ES-I3 (cell line): ENCODE data around the gene CD55.

Experiments
- H3K36me3 ChIP-seq: 2 replicates; pipeline ENCODE4 v1.6.1; 2013; ENCODE audit warnings: mild to moderate bottlenecking, low read length, control low read depth, moderate library complexity; ENCODE audit not compliant: insufficient read depth
- H3K4me1 ChIP-seq: 2 replicates; pipeline ENCODE4 v1.6.1; 2013; ENCODE audit warnings: mild to moderate bottlenecking, control low read depth, low read length; ENCODE audit not compliant: insufficient read depth
- H3K9ac ChIP-seq: 2 replicates; pipeline ENCODE4 v1.6.1; 2013; ENCODE audit warnings: low read depth, mild to moderate bottlenecking, low read length, moderate library complexity
- H3K9me3 ChIP-seq: 2 replicates; pipeline ENCODE4 v1.6.1; 2013; ENCODE audit warnings: mild to moderate bottlenecking, low read length, moderate library complexity; ENCODE audit not compliant: control insufficient read depth, insufficient read depth

Gene CD55

DNA sequence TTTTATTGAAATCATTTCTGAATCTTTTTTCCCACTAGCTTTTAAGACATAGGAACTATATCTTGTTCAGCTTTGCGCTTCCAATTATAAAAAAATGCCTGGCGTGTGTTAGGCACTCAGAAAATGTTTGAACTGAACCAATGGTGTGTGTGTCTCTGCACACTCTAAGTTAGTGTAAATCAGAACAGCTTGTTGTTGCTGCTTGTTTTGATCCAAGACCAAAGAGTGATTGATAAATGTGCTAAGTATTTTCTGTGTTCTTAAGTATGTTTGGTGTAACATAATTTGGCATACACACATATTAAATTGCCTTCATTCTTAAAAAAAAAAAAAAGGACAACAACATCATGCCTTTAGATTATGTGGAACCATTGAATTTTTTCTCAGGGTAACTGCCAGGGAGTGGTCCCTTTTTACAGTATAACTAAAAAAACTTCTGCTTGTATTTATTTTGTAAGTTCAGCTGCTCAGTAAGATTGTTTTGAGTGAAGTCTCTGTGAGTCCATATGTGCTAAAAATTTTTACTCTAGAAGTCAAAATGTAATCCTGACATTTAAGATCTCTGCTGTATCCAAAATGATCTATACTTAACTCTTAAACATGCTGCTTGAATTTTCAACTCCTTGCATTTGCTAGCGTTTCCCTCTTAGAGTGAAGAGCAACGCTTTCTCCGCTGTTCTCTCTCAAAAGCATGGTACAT lies 8.7 kb downstream of the CD55 start:
- peaks cover 9% of the 10 kb centered on the region for H3K36me3 ChIP-seq
- H3K4me1 ChIP-seq, result no peaks in the 10 kb centered on the region
- H3K9me3 ChIP-seq, result no peaks in the 10 kb centered on the region
- H3K9ac ChIP-seq, result no peak overlapping the region

DNA sequence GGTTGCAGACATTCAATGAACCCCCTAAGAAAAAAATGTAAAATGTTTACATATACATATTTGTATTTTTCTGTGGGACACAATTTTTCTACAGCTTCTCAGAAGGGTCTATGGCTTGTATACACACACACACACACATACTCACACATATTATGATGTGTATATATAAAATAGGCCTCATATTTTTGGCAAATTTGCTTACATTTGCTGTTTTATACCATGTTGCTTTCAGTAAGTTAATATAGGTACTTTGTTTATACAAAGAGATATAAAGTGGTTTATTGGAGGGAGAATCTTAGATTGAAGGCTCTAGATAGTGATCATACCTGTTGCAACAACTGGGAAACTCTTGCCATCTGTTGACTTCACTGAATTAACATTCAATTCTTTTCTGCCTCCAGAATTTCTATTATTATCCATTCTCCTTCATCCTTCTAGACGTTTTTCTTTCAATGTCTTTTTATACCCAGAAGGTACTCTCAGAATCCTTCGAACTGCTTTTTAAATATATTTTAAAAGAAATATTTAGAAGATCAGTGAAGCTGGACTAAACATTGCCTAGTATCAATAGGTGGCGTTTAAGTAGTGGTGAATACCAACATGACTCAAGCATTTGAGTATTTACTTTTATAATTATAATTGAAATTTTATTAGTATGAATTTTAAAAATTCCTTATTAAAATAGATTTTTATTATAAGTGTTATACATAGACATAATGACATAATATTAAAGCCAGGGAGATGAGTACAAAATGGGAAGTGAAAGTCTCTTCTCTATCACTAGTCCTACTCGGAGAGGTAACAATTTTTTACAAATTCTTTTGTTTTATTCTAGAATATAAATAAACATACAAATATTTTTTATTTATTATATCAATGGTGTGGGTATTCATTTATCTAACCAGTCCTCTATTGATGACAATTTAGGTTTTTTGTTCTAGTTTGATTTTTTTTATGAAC lies 10.2 kb downstream of the CD55 start:
- H3K4me1 ChIP-seq, result no peaks in the 10 kb centered on the region
- H3K36me3 ChIP-seq, result peaks cover 8% of the 10 kb centered on the region
- no peaks in the 10 kb centered on the region for H3K9me3 ChIP-seq
- no peak overlapping the region for H3K9ac ChIP-seq

DNA sequence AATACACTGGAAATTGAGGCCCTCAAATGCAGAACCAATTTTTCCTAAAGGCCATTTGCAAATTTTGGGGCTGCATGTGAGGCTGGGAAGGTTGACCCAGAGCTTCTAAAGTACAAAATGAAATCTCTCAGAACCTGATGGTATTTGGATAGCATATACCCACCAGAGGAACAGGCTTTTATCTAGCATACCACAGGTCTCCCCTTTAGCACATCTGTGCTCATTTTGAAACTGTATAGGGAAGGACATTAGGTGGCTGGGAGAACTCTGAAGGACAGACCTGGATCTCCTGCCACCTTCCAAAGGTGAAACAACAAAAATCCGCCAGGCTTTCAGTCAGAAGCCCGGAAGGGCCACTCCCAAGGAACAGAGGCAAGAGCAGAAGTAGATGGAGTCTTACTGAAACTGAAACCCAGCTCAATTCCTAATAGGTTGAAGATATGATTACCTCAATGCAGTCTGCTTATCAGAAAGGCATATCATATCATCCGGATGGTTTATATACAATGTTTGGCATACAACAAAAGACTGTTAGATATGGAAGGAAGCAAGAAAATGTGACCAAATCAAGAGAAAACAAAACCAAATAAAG lies 11.6 kb downstream of the CD55 start:
- no peaks in the 10 kb centered on the region for H3K9me3 ChIP-seq
- peaks cover 3% of the 10 kb centered on the region; the same call in 1 of the 2 replicates for H3K36me3 ChIP-seq
- H3K4me1 ChIP-seq, result no peaks in the 10 kb centered on the region
- H3K9ac ChIP-seq, result no peak overlapping the region

DNA sequence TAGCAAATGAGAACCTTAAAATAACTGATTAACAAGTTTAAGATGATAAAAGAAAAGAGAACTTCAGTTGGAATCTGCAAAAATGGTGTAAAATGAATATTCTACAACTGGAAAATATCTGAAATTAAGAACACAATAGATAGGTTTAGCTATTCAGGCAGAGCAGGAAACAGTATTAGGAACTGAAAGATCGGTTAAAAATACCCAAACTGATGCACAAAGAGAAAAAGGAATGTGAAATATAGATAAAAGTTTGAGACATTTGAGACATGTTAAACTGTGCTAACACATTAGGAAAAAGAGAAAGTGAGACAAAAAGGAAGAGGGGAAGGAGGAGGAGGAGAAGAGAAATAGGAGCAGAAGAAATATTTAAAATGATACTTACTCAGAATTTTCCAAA lies 12.1 kb downstream of the CD55 start:
- Histone ChIP-seq H3K9me3 (no peaks in the 10 kb centered on the region), H3K36me3 (no peaks in the 10 kb centered on the region; the same call in 1 of the 2 replicates), H3K9ac (no peak overlapping the region), H3K4me1 (no peaks in the 10 kb centered on the region)

DNA sequence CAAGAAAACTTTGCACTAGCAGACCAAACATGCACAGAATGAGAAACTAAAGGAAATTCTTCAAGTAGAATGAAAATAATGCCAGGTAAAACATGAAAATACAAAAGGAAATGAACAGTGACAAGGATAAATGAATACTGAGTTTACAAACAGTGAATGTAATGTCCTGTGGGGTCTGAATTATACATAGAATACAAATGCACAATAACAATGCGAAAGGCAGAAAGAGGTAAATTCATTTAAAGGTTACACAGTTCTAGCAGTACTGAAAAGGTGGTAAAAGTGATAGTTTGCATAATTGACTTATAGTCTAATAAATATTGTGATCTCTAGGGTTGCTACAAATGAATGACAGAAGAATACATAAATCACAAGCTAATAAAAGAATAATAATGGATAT lies 12.9 kb downstream of the CD55 start:
- H3K9ac ChIP-seq, result no peak overlapping the region
- H3K36me3 ChIP-seq, result no peaks in the 10 kb centered on the region
- H3K4me1 ChIP-seq, result no peaks in the 10 kb centered on the region
- no peaks in the 10 kb centered on the region for H3K9me3 ChIP-seq

DNA sequence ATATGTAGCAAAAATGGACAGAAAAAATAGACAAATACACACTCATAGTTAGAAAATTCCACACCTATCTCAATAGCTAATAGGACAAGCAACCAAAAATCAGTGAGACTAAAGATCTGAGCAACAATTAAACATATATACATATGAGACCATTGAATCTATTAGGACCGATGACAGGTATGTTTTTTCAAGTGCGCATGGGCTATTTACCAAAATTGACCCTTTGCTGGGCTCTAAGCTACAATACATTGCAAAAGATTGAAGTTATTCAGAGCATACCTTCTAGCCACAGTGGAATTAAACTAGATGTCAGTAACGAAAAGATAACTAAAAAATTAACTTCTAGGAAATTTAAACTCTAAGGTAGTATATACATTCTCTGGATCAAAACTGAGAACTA lies 13.7 kb downstream of the CD55 start:
- no peaks in the 10 kb centered on the region for H3K9me3 ChIP-seq
- no peaks in the 10 kb centered on the region for H3K4me1 ChIP-seq
- no peaks in the 10 kb centered on the region for H3K36me3 ChIP-seq
- H3K9ac ChIP-seq, result no peak overlapping the region

DNA sequence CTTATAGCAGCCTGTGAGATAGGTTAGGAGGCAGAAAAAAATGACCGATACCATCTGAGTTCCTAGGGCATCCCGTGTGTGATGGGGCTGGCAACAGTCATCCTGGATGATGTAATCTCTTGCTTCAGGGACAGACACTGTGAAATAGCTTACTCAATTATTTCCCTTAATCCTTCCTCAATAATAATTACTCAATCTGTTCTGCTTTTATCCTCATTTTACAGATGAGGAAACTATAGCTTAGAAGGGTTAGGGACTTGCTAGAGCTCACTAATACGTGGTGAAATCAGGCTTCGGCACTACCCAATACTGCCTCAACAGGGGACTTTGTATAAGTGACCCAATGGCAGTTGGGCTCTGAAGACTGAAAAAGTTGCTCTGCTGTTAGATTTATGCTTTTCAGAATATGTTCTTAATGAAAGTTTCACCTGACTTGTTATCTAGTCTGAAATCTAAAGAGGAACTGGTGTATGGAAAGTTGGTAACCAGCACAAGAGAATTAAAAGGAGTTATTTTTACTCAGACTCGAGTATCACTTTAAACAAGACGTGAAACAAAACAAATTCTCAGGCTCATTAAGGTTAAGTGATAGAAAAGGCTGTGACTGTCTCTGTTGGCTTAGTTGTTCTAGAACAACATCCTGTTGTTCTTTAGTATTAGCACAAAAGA lies 14.4 kb downstream of the CD55 start:
- Histone ChIP-seq H3K4me1 (no peaks in the 10 kb centered on the region), H3K9me3 (no peaks in the 10 kb centered on the region), H3K9ac (no peak overlapping the region), H3K36me3 (no peaks in the 10 kb centered on the region)

DNA sequence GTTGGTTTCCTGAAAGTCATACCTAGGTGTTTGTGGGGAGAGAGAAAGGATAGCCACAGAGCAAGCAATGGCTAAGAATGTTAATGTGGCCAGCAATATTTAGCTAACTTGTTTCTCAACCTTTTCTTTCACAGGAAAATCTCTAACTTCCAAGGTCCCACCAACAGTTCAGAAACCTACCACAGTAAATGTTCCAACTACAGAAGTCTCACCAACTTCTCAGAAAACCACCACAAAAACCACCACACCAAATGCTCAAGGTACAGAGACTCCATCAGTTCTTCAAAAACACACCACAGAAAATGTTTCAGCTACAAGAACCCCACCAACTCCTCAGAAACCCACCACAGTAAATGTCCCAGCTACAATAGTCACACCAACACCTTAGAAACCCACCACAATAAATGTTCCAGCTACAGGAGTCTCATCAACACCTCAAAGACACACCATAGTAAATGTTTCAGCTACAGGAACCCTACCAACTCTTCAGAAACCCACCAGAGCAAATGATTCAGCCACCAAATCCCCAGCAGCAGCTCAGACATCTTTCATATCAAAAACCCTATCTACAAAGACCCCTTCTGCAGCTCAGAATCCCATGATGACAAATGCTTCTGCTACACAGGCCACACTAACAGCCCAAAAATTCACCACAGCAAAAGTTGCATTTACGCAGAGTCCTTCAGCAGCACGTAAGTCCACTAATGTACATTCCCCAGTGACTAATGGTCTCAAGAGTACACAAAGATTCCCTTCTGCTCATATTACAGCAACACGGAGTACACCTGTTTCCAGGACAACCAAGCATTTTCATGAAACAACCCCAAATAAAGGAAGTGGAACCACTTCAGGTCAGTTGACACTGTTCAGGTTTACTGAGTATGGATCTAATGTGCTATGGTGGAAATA lies 15.3 kb downstream of the CD55 start:
- Histone ChIP-seq H3K9me3 (no peaks in the 10 kb centered on the region), H3K4me1 (no peaks in the 10 kb centered on the region), H3K36me3 (no peaks in the 10 kb centered on the region), H3K9ac (no peak overlapping the region)

DNA sequence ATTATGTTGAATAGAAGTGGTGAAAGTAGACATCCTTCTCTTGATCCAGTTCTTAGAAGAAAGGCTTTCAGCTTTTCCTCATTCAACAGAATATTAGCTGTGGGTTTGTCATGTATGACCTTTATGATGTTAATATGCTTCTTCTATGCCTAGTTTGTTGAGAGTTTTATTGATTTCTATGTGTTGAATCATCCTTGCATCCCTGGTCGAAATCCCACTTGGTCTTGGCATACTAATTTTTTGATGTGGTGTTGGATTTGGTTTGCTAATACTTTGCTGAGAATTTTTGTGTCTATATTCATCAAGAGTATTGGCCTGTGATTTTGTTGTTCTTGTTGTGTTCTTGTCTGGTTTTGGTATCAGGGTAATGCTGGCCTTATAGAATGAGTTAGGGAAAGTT lies 20.9 kb downstream of the CD55 start:
- no peaks in the 10 kb centered on the region for H3K9me3 ChIP-seq
- no peak overlapping the region for H3K9ac ChIP-seq
- no peaks in the 10 kb centered on the region; the same call in 1 of the 2 replicates for H3K36me3 ChIP-seq
- no peaks in the 10 kb centered on the region for H3K4me1 ChIP-seq

DNA sequence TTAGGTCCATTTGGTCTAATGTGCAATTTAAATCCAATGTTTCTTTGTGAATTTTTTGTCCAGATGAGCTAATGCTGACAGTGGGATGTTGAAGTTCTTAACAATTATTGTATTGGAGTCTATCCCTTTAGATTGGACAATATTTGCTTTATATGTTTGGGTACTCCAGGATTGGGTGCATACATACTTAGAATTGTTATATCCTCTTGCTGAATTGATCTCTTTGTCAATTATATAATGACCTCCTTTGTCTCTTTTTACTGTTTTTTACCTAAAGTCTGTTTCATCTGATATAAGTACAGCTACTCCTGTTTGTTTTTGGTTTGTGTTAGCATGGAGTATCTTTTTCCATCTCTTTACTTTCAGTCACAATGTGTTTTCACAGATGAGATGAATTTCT lies 22.2 kb downstream of the CD55 start:
- Histone ChIP-seq H3K9ac (no peak overlapping the region), H3K36me3 (no peaks in the 10 kb centered on the region; the same call in 1 of the 2 replicates), H3K4me1 (no peaks in the 10 kb centered on the region)

DNA sequence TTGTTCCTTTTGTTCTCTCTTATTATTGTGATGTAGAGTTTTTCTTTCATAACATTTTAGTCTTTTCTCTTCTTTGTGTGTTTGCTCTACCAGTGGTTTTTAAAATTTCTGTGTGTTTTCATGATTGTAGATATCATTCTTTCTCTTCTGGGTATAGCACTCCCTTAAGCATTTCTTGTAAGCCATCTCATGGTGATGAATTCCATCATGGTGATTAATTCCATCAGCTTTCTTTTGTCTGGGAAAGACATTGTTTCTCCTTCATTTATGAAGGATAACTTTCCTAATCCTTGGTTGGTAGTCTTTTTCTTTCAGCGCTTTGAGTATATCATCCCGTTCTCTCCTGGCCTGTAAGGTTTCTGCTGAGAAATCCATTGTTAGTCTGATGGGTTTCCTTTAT lies 22.7 kb downstream of the CD55 start:
- Histone ChIP-seq H3K9ac (no peak overlapping the region), H3K4me1 (no peaks in the 10 kb centered on the region), H3K9me3 (no peaks in the 10 kb centered on the region), H3K36me3 (no peaks in the 10 kb centered on the region; the same call in 1 of the 2 replicates)

More for the DNA sequence above, 22.2 kb downstream of the CD55 start:
- H3K9me3 ChIP-seq, result no peaks in the 10 kb centered on the region

DNA sequence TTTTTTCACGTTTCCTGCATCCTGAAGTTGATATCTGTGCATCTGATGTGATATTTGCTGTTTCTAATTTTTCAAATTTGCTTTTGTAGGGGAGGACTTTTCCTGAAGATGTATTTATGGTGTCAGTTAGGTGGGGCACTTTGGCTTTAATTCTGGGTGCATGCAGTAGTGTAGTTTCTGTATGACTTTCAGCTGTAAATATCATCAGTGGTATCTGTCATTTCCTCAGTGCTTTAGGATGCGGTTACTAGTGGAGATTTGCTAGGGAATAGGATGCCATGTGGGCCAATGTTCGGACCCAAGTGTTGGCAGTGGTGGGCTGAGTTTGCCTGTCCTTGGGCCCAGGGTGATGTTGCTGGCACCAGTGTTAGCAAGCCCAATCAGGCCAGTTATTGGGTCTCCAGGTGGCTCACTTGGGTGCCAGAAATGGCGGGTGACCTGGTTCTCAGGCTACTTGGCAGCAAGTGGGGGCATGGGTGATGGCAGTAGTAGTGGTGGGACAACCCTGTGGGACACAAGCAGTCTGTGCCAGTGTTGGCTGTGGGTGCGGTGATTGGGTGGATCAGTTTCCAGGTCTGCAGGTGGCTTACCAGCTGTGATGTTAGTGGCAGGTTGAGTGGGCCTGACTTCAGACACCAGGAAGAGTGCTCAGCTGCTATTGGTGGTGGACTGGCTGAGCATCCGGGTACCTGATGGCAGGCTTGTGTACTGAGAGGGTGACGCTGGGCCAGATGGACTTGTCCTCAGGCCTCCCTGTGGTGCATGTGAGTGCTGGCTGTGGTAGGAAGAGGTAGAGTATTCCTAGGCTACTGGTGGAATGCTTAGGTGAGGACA lies 24.4 kb downstream of the CD55 start:
- no peaks in the 10 kb centered on the region; the same call in 1 of the 2 replicates for H3K36me3 ChIP-seq
- no peaks in the 10 kb centered on the region for H3K4me1 ChIP-seq

DNA sequence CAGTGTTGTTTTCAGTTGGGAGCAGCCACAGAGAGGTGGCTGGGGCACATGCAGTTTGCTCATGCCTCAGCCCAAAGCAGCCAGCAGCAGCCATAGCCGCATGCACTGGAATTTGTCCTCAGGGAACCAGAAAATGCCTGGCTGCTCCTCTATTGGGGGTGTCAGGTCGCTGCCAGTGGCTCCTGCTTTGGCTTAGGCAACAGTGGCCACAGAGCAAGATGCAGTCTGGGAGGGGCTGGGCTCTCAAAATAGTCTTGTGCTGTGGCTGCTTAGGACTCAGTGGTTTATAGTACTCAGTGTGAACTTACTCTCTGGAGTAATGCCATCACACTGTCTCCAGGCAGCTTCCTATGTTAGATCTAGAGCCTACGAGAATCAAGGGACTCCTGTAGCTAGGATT lies 25.0 kb downstream of the CD55 start:
- no peaks in the 10 kb centered on the region for H3K9me3 ChIP-seq

More for the DNA sequence above, 24.4 kb downstream of the CD55 start:
- no peaks in the 10 kb centered on the region for H3K9me3 ChIP-seq
- no peak overlapping the region for H3K9ac ChIP-seq

More for the DNA sequence above, 25.0 kb downstream of the CD55 start:
- no peaks in the 10 kb centered on the region for H3K4me1 ChIP-seq
- H3K9ac ChIP-seq, result no peak overlapping the region
- H3K36me3 ChIP-seq, result no peaks in the 10 kb centered on the region; the same call in 1 of the 2 replicates
